GM23338 (cell line): ENCODE measurements around the gene ZNF532. TPM values are rescaled to one million over a fixed set of nuclear protein-coding genes. Genes with fewer than 3 reads are reported as not detected.
A peak's percentile ranks its signal among the peaks of the same experiment; 100 is the strongest.

Source experiments
- ATAC-seq: fragments of 200-7000 bp; cut with Tn5 transposase; 3 replicates; pipeline ENCODE4 v1.9.1; 2020
- DNase-seq: peaks from one replicate; pipeline ENCODE4 v3.0.0-alpha.2; 2015; ENCODE audit warnings: low spot score
- H2AFZ ChIP-seq: fragments of 200-600 bp; sonication (generic); 2 replicates; pipeline ENCODE4 v1.8.0; 2016; ENCODE audit warnings: antibody characterized with exemption, mild to moderate bottlenecking, moderate library complexity
- H3F3A ChIP-seq: fragments of 200-600 bp; sonication (generic); replicated peaks from 2 replicates; pipeline ENCODE4 v1.8.0; 2017; ENCODE audit warnings: antibody characterized with exemption, mixed run types, low read depth
- H3K27ac ChIP-seq: fragments of 200-600 bp; sonication (generic); 2 replicates; pipeline ENCODE4 v1.6.1; 2016; ENCODE audit warnings: low read depth
- H3K27me3 ChIP-seq: fragments of 200-600 bp; sonication (generic); 2 replicates; pipeline ENCODE4 v1.8.0; 2016; ENCODE audit warnings: mild to moderate bottlenecking, mixed run types, moderate library complexity; ENCODE audit not compliant: insufficient read depth
- H3K36me3 ChIP-seq: fragments of 200-600 bp; sonication (generic); 2 replicates; pipeline ENCODE4 v1.8.0; 2016; ENCODE audit warnings: mild to moderate bottlenecking; ENCODE audit not compliant: insufficient read depth
- H3K4me1 ChIP-seq: fragments of 200-600 bp; sonication (generic); 2 replicates; pipeline ENCODE4 v1.8.0; 2016; ENCODE audit warnings: mild to moderate bottlenecking, moderate library complexity; ENCODE audit not compliant: insufficient read depth
- H3K4me2 ChIP-seq: fragments of 200-600 bp; sonication (generic); 2 replicates; pipeline ENCODE4 v1.7.1; 2017; ENCODE audit warnings: mixed run types
- H3K4me3 ChIP-seq: fragments of 200-600 bp; sonication (generic); 2 replicates; pipeline ENCODE4 v1.6.1; 2016; ENCODE audit warnings: mixed run types
- H3K79me2 ChIP-seq: fragments of 200-600 bp; sonication (generic); replicated peaks from 2 replicates; pipeline ENCODE4 v1.8.0; 2017; ENCODE audit warnings: mild to moderate bottlenecking; ENCODE audit not compliant: insufficient read depth
- H3K9me2 ChIP-seq: fragments of 200-600 bp; sonication (generic); 2 replicates; pipeline ENCODE4 v1.8.0; 2017; ENCODE audit not compliant: insufficient read depth
- H4K20me1 ChIP-seq: fragments of 200-600 bp; sonication (generic); replicated peaks from 2 replicates; pipeline ENCODE4 v1.8.0; 2017; ENCODE audit warnings: mild to moderate bottlenecking; ENCODE audit not compliant: insufficient read depth
- H3K27ac Mint-ChIP-seq: 2 replicates; pipeline ENCODE4 v1.8.0; 2020; ENCODE audit warnings: inconsistent platforms, mild to moderate bottlenecking, moderate library complexity, mixed read lengths
- H3K27me3 Mint-ChIP-seq: 3 replicates; pipeline ENCODE4 v1.8.0; 2022; ENCODE audit warnings: low read depth, mild to moderate bottlenecking, moderate library complexity, mixed read lengths, inconsistent platforms; ENCODE audit not compliant: insufficient read depth, poor library complexity
- H3K36me3 Mint-ChIP-seq: 3 replicates; pipeline ENCODE4 v1.8.0; 2021; ENCODE audit warnings: low read depth, mild to moderate bottlenecking, inconsistent platforms, moderate library complexity, mixed read lengths
- H3K4me1 Mint-ChIP-seq: 3 replicates; pipeline ENCODE4 v1.8.0; 2020; ENCODE audit warnings: mild to moderate bottlenecking, inconsistent platforms, mixed read lengths
- H3K4me3 Mint-ChIP-seq: 3 replicates; pipeline ENCODE4 v1.8.0; 2021; ENCODE audit warnings: moderate library complexity, mild to moderate bottlenecking, inconsistent platforms, mixed read lengths
- H3K9me3 Mint-ChIP-seq: 3 replicates; pipeline ENCODE4 v1.8.0; 2020; ENCODE audit warnings: moderate library complexity, mild to moderate bottlenecking, inconsistent platforms, mixed read lengths
- CREB1 ChIP-seq: fragments of 250-450 bp; sonication (Bioruptor Pico); IDR thresholded peaks from 2 replicates; pipeline ENCODE4 v1.5.0; 2020; ENCODE audit warnings: low read depth, mild to moderate bottlenecking, moderate library complexity
- EZH2 ChIP-seq: fragments of 200-600 bp; sonication (generic); IDR thresholded peaks from one replicate; pipeline ENCODE4 v1.8.0; 2017; ENCODE audit warnings: antibody characterized with exemption, mild to moderate bottlenecking, low read depth; ENCODE audit not compliant: unreplicated experiment
- EZH2phosphoT487 ChIP-seq: fragments of 200-600 bp; sonication (generic); IDR thresholded peaks from one replicate; pipeline ENCODE4 v1.8.1; 2018; ENCODE audit warnings: antibody characterized with exemption; ENCODE audit not compliant: unreplicated experiment
- JUNB ChIP-seq: IDR thresholded peaks from one replicate; pipeline ENCODE4 v1.6.1; 2016; ENCODE audit warnings: antibody characterized with exemption; ENCODE audit not compliant: unreplicated experiment
- NANOG ChIP-seq: IDR thresholded peaks from 2 replicates; pipeline ENCODE4 v1.6.1; 2016; ENCODE audit warnings: antibody characterized with exemption, borderline replicate concordance
- POLR2AphosphoS5 ChIP-seq: IDR thresholded peaks from 2 replicates; pipeline ENCODE4 v1.6.1; 2016; ENCODE audit warnings: antibody characterized with exemption, low read depth
- STAT1 ChIP-seq: IDR thresholded peaks from one replicate; pipeline ENCODE4 v1.6.1; 2016; ENCODE audit warnings: antibody characterized with exemption; ENCODE audit not compliant: unreplicated experiment
- ZNF114 ChIP-seq: fragments of 250-450 bp; sonication (Bioruptor Pico); IDR thresholded peaks from 2 replicates; pipeline ENCODE4 v1.5.0; 2020; ENCODE audit warnings: mild to moderate bottlenecking, moderate library complexity
- ZNF331 ChIP-seq: fragments of 250-450 bp; sonication (Bioruptor Pico); IDR thresholded peaks from 2 replicates; pipeline ENCODE4 v1.5.0; 2020; ENCODE audit warnings: low read depth, mild to moderate bottlenecking, moderate library complexity
- polyA plus RNA-seq: library from polyadenylated mRNA; unstranded; fragments of >200 nt; fragmentation: Nextera tagmentation; extraction: Ambion mirVana; gene quantifications from 2 replicates; pipeline ENCODE4 v1.2.1, GENCODE V29; 2016
- total RNA-seq: library from RNA; depleted of rRNA; stranded (reverse); fragments of >200 nt; shearing (Covaris generic); gene quantifications from 2 replicates; pipeline ENCODE4 v1.2.3, GENCODE V29; 2014
- TF ChIP-seq, protein P1 (sequence below): IDR thresholded peaks from 2 replicates; pipeline ENCODE4 v1.6.1; 2016; ENCODE audit warnings: antibody characterized with exemption
- TF ChIP-seq, protein P2 (sequence below), 2 experiments: fragments of 200-600 bp in 1 of 2; sonication (generic) in 1 of 2; conservative IDR thresholded peaks; 2 replicates each; pipeline versions ENCODE4 v1.5.1 to v1.6.1; 2016 to 2017; ENCODE audit warnings: antibody characterized with exemption in 2 of 2, low read depth in 2 of 2, mild to moderate bottlenecking in 2 of 2, moderate library complexity in 1 of 2
- TF ChIP-seq, protein P3 (sequence below): fragments of 250-450 bp; sonication (Bioruptor Pico); IDR thresholded peaks from 2 replicates; pipeline ENCODE4 v1.5.0; 2020; ENCODE audit warnings: mild to moderate bottlenecking, moderate library complexity
- TF ChIP-seq, protein P4 (sequence below): IDR thresholded peaks from one replicate; pipeline ENCODE4 v1.6.1; 2018; ENCODE audit warnings: antibody characterized with exemption; ENCODE audit not compliant: unreplicated experiment

ZNF532 gene
- total and polyA plus RNA-seq, 2 experiments from 2014 or later, result 51.5 to 225 TPM

DNA sequence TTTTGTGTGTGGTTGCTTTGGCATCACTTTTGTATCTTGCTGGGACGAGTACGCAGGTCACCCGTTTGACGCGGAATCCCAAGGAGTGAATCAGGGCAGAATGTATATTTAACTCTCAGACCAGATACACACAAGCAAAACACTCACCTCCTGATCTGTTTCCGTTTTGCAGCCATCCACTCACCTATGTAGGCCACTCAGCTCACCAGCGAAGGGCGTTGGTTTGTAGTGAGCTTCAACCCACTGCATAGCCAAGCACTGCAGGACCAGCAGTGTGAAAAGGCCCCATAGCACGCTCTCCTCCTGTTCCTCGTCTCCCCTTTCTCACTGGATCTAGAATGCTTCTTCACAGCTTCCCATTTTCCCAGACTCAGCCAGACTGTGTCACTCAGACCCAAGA is 58.3 kb downstream of the ZNF532 start:
- H3K9me2 ChIP-seq, result no peaks in the 10 kb centered on the region
- no peak overlapping the region for H3K4me2 ChIP-seq
- Mint-ChIP-seq H3K4me1 (peaks cover 78% of the 10 kb centered on the region), H3K9me3 (peaks cover 8% of the 10 kb centered on the region; the same call in 2 of the 3 replicates), H3K4me3 (no peak overlapping the region), H3K27me3 (peaks cover 2% of the 10 kb centered on the region), H3K36me3 (peaks cover 77% of the 10 kb centered on the region), H3K27ac (peak overlapping the region; percentile 32; the same call in 1 of the 2 replicates)
- H3K27ac ChIP-seq, result peak overlapping the region; percentile 68
- H3K27me3 ChIP-seq, result no peaks in the 10 kb centered on the region
- TF ChIP-seq, protein P1, sequence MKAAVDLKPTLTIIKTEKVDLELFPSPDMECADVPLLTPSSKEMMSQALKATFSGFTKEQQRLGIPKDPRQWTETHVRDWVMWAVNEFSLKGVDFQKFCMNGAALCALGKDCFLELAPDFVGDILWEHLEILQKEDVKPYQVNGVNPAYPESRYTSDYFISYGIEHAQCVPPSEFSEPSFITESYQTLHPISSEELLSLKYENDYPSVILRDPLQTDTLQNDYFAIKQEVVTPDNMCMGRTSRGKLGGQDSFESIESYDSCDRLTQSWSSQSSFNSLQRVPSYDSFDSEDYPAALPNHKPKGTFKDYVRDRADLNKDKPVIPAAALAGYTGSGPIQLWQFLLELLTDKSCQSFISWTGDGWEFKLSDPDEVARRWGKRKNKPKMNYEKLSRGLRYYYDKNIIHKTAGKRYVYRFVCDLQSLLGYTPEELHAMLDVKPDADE, result no peak
- TF ChIP-seq, protein P2, sequence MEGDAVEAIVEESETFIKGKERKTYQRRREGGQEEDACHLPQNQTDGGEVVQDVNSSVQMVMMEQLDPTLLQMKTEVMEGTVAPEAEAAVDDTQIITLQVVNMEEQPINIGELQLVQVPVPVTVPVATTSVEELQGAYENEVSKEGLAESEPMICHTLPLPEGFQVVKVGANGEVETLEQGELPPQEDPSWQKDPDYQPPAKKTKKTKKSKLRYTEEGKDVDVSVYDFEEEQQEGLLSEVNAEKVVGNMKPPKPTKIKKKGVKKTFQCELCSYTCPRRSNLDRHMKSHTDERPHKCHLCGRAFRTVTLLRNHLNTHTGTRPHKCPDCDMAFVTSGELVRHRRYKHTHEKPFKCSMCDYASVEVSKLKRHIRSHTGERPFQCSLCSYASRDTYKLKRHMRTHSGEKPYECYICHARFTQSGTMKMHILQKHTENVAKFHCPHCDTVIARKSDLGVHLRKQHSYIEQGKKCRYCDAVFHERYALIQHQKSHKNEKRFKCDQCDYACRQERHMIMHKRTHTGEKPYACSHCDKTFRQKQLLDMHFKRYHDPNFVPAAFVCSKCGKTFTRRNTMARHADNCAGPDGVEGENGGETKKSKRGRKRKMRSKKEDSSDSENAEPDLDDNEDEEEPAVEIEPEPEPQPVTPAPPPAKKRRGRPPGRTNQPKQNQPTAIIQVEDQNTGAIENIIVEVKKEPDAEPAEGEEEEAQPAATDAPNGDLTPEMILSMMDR (conservative IDR thresholded peaks at IDR 0.05; ENCODE audit: low read depth in 2 of 2), result no peak
- TF ChIP-seq ZNF331 (CRISPR knock-in tag), result no peak
- TF ChIP-seq NANOG, result no peak
- TF ChIP-seq, protein P3, sequence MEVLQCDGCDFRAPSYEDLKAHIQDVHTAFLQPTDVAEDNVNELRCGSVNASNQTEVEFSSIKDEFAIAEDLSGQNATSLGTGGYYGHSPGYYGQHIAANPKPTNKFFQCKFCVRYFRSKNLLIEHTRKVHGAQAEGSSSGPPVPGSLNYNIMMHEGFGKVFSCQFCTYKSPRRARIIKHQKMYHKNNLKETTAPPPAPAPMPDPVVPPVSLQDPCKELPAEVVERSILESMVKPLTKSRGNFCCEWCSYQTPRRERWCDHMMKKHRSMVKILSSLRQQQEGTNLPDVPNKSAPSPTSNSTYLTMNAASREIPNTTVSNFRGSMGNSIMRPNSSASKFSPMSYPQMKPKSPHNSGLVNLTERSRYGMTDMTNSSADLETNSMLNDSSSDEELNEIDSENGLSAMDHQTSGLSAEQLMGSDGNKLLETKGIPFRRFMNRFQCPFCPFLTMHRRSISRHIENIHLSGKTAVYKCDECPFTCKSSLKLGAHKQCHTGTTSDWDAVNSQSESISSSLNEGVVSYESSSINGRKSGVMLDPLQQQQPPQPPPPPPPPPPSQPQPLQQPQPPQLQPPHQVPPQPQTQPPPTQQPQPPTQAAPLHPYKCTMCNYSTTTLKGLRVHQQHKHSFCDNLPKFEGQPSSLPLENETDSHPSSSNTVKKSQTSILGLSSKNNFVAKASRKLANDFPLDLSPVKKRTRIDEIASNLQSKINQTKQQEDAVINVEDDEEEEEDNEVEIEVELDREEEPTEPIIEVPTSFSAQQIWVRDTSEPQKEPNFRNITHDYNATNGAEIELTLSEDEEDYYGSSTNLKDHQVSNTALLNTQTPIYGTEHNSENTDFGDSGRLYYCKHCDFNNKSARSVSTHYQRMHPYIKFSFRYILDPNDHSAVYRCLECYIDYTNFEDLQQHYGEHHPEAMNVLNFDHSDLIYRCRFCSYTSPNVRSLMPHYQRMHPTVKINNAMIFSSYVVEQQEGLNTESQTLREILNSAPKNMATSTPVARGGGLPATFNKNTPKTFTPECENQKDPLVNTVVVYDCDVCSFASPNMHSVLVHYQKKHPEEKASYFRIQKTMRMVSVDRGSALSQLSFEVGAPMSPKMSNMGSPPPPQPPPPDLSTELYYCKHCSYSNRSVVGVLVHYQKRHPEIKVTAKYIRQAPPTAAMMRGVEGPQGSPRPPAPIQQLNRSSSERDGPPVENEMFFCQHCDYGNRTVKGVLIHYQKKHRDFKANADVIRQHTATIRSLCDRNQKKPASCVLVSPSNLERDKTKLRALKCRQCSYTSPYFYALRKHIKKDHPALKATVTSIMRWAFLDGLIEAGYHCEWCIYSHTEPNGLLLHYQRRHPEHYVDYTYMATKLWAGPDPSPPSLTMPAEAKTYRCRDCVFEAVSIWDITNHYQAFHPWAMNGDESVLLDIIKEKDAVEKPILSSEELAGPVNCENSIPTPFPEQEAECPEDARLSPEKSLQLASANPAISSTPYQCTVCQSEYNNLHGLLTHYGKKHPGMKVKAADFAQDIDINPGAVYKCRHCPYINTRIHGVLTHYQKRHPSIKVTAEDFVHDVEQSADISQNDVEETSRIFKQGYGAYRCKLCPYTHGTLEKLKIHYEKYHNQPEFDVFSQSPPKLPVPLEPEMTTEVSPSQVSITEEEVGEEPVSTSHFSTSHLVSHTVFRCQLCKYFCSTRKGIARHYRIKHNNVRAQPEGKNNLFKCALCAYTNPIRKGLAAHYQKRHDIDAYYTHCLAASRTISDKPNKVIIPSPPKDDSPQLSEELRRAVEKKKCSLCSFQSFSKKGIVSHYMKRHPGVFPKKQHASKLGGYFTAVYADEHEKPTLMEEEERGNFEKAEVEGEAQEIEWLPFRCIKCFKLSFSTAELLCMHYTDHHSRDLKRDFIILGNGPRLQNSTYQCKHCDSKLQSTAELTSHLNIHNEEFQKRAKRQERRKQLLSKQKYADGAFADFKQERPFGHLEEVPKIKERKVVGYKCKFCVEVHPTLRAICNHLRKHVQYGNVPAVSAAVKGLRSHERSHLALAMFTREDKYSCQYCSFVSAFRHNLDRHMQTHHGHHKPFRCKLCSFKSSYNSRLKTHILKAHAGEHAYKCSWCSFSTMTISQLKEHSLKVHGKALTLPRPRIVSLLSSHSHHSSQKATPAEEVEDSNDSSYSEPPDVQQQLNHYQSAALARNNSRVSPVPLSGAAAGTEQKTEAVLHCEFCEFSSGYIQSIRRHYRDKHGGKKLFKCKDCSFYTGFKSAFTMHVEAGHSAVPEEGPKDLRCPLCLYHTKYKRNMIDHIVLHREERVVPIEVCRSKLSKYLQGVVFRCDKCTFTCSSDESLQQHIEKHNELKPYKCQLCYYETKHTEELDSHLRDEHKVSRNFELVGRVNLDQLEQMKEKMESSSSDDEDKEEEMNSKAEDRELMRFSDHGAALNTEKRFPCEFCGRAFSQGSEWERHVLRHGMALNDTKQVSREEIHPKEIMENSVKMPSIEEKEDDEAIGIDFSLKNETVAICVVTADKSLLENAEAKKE (CRISPR knock-in tag), result no peak
- TF ChIP-seq EZH2phosphoT487, result no peak
- TF ChIP-seq ZNF114 (CRISPR knock-in tag), result no peak
- TF ChIP-seq CREB1 (CRISPR knock-in tag), result no peak
- no peak for TF ChIP-seq STAT1
- no peak for TF ChIP-seq EZH2
- no peak for TF ChIP-seq JUNB
- TF ChIP-seq POLR2AphosphoS5, result no peak
- TF ChIP-seq, protein P4, sequence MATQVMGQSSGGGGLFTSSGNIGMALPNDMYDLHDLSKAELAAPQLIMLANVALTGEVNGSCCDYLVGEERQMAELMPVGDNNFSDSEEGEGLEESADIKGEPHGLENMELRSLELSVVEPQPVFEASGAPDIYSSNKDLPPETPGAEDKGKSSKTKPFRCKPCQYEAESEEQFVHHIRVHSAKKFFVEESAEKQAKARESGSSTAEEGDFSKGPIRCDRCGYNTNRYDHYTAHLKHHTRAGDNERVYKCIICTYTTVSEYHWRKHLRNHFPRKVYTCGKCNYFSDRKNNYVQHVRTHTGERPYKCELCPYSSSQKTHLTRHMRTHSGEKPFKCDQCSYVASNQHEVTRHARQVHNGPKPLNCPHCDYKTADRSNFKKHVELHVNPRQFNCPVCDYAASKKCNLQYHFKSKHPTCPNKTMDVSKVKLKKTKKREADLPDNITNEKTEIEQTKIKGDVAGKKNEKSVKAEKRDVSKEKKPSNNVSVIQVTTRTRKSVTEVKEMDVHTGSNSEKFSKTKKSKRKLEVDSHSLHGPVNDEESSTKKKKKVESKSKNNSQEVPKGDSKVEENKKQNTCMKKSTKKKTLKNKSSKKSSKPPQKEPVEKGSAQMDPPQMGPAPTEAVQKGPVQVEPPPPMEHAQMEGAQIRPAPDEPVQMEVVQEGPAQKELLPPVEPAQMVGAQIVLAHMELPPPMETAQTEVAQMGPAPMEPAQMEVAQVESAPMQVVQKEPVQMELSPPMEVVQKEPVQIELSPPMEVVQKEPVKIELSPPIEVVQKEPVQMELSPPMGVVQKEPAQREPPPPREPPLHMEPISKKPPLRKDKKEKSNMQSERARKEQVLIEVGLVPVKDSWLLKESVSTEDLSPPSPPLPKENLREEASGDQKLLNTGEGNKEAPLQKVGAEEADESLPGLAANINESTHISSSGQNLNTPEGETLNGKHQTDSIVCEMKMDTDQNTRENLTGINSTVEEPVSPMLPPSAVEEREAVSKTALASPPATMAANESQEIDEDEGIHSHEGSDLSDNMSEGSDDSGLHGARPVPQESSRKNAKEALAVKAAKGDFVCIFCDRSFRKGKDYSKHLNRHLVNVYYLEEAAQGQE, result no peak
- H3K79me2 ChIP-seq, result peaks cover 100% of the 10 kb centered on the region
- H3F3A ChIP-seq, result peaks cover 25% of the 10 kb centered on the region; the same call in 1 of the 2 replicates
- no peak overlapping the region for H2AFZ ChIP-seq
- H3K36me3 ChIP-seq, result peaks cover 41% of the 10 kb centered on the region; the same call in 1 of the 2 replicates
- DNase-seq (no peak), ATAC-seq (no peak)
- peaks cover 38% of the 10 kb centered on the region for H3K4me1 ChIP-seq
- H4K20me1 ChIP-seq, result peaks cover 55% of the 10 kb centered on the region
- H3K4me3 ChIP-seq, result no peak overlapping the region
